Dermis microvascular lymphatic vessel endothelial cell (primary cell): ENCODE data around the gene ARHGAP9. TPM values are rescaled to one million over a fixed set of nuclear protein-coding genes. Genes with fewer than 3 reads are reported as not detected.
A peak's percentile ranks its signal among the peaks of the same experiment; 100 is the strongest.

Experiments used
- DNase-seq, 2 donors: peaks; one replicate each; pipeline versions ENCODE4 v3.0.0 to v3.0.0-alpha.2; 2010; ENCODE audit warnings: low read depth in 2 of 2
- total RNA-seq: library from RNA; depleted of rRNA; stranded (reverse); fragments of >200 nt; gene quantifications from 2 replicates; pipeline ENCODE4 v1.2.1, GENCODE V29; 2014

ARHGAP9 gene
- 0.13 TPM in 1 of 2 replicates, not detected in the other for total RNA-seq

GRCh38 chr12:57479376-57480115 lies at the start of gene ARHGAP9:
Gene ARHGAP9 (minus strand): TSS chr12:57479866. CDS start chr12:57479406, 460 bp downstream.
- DNase-seq, result peak; percentile 28 to 36

- DNase-seq, result no peak
Observed at GRCh38 chr12:57528831-57529555, 49.3 kb upstream of the ARHGAP9 start.

GRCh38 chr12:57528176-57528575 lies 48.5 kb upstream of the ARHGAP9 start:
- DNase-seq, result no peak

GRCh38 chr12:57527184-57527583 lies 47.5 kb upstream of the ARHGAP9 start:
- DNase-seq, result no peak

GRCh38 chr12:57526477-57527126 lies 46.9 kb upstream of the ARHGAP9 start:
- no peak for DNase-seq

- DNase-seq, result no peak
Observed at GRCh38 chr12:57525615-57526383, 46.1 kb upstream of the ARHGAP9 start.

- DNase-seq, result no peak
Observed at GRCh38 chr12:57524814-57525614, 45.3 kb upstream of the ARHGAP9 start.

GRCh38 chr12:57523706-57524614 lies 44.3 kb upstream of the ARHGAP9 start:
- no peak for DNase-seq

GRCh38 chr12:57522887-57523705 lies 43.4 kb upstream of the ARHGAP9 start:
- peak in 1 of 2 donors; percentile 67 for DNase-seq

- peak; percentile 73 to 94 for DNase-seq
Observed at GRCh38 chr12:57522011-57522886, 42.6 kb upstream of the ARHGAP9 start, which contains the start of gene MBD6. Gene MBD6 (plus strand): TSS chr12:57522824. CDS start chr12:57524304, 1,480 bp downstream.

- DNase-seq, result peak in 1 of 2 donors; percentile 61
Observed at GRCh38 chr12:57521525-57522010, 41.9 kb upstream of the ARHGAP9 start.

- DNase-seq, result peak; percentile 96 to 99
Observed at GRCh38 chr12:57520053-57520818, 40.6 kb upstream of the ARHGAP9 start, which contains the start of gene DDIT3. Gene DDIT3 (minus strand): TSS chr12:57520514. CDS start chr12:57517406, 3,108 bp downstream.

- no peak for DNase-seq
Observed at GRCh38 chr12:57519796-57520052, 40.1 kb upstream of the ARHGAP9 start.

GRCh38 chr12:57518920-57519795 lies 39.5 kb upstream of the ARHGAP9 start:
- DNase-seq, result peak in 1 of 2 donors; percentile 36

- no peak for DNase-seq
Observed at GRCh38 chr12:57518176-57518919, 38.7 kb upstream of the ARHGAP9 start.
